Dermis blood vessel endothelial cell (primary cell): Measurements from ENCODE around the gene PCDH18. TPM values are rescaled to one million over a fixed set of nuclear protein-coding genes. Genes with fewer than 3 reads are reported as not detected.
"Not testable (repeated sequence)": the region's sequence is repeated elsewhere in the genome, so short reads cannot be mapped to it uniquely, and the experiment has no call there.

Experiments
- DNase-seq: peaks from one replicate; pipeline ENCODE4 v3.0.0; 2010
- total RNA-seq: library from RNA; depleted of rRNA; stranded (reverse); fragments of >200 nt; gene quantifications from 2 replicates; pipeline ENCODE4 v1.2.3, GENCODE V29; 2014

Gene PCDH18, protein sequence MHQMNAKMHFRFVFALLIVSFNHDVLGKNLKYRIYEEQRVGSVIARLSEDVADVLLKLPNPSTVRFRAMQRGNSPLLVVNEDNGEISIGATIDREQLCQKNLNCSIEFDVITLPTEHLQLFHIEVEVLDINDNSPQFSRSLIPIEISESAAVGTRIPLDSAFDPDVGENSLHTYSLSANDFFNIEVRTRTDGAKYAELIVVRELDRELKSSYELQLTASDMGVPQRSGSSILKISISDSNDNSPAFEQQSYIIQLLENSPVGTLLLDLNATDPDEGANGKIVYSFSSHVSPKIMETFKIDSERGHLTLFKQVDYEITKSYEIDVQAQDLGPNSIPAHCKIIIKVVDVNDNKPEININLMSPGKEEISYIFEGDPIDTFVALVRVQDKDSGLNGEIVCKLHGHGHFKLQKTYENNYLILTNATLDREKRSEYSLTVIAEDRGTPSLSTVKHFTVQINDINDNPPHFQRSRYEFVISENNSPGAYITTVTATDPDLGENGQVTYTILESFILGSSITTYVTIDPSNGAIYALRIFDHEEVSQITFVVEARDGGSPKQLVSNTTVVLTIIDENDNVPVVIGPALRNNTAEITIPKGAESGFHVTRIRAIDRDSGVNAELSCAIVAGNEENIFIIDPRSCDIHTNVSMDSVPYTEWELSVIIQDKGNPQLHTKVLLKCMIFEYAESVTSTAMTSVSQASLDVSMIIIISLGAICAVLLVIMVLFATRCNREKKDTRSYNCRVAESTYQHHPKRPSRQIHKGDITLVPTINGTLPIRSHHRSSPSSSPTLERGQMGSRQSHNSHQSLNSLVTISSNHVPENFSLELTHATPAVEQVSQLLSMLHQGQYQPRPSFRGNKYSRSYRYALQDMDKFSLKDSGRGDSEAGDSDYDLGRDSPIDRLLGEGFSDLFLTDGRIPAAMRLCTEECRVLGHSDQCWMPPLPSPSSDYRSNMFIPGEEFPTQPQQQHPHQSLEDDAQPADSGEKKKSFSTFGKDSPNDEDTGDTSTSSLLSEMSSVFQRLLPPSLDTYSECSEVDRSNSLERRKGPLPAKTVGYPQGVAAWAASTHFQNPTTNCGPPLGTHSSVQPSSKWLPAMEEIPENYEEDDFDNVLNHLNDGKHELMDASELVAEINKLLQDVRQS
- 0.19 and 1.7 TPM in 2 replicates for total RNA-seq

DNA sequence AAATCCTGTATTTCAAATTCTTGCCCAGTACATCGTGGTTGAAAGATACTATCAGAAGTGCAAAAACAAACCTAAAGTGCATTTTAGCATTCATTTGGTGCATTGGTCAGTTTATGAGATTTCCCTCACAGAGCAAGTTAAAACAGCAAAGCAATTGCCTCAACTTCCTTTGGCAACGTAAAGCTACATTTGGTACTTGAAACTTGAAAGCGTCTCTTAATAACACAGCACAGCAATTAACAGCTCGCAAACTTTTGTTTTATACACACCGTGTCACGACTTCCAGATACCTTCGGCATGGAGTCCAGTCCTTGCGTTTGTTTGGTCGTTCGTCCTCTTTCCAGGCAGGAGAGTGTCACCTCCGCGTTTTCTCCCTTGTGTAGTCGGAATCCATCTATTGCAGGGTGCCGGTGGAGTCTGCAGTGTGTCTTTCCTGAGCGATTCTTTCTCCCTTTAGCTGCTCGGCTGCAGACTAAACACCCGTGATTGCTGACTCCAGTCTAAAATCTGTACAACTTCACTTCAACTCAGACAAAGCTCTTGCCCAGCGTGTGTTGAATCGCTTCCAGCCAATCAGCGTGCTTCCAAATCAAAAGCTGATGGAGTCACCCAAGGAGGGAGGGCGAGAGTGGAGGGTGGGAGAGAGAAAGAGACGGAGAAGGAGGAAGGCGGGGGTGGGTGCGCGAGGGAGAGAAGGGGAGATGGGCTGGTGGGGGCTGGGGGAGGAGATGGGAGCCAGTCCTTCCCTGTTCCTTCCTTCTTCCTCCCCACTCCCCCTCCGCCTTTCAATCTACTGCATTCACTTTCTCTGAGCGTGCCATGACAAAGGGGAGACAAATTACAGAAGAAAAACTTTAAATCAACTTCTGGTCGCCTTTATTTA, at the start of gene PCDH18:
Gene PCDH18, minus strand, starts transcription at position 509 of the 883 bp plus-strand sequence. Its CDS starts 406 bp downstream, at position 103.
- DNase-seq: no peak

DNA sequence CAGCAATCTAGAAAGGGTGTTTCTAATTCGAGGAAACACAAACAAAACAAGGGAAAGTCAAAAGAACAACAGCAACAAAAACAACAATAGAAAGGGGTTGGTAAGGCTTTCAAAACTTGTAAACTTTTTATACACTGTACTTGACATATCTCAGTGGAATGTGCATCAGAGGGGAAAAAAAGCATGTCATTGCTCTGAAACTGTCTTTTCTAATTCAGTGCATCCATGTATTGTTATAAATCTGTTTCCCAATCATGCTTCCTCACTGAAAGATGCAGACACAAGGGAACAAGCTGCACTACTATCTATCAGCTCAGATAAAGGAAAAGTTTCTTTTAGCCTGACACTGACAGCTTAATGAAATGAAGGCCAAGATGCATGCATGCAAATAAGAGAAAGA, 44.2 kb upstream of the PCDH18 start:
- DNase-seq: no peak

DNA sequence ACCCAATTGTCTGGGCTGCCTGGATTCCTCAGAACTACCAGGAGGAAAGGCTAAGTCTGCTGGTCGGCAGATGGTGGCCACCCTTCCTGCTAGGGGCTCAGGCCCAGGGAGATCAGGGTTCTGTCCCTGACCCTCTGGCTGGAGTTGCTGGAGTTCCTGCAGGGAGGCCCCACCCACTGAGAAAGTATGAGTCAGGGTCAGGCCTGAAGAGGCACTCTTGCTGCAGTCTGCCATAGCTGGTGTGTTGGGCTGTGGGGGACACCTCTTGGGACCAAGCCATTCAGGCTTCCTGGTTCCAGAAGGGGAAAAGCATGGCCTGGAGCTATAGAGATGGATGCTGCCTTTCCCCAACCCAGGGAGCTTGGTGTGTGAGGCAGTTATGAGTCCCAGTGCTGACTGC, 40.4 kb upstream of the PCDH18 start:
- DNase-seq: no peak

DNA sequence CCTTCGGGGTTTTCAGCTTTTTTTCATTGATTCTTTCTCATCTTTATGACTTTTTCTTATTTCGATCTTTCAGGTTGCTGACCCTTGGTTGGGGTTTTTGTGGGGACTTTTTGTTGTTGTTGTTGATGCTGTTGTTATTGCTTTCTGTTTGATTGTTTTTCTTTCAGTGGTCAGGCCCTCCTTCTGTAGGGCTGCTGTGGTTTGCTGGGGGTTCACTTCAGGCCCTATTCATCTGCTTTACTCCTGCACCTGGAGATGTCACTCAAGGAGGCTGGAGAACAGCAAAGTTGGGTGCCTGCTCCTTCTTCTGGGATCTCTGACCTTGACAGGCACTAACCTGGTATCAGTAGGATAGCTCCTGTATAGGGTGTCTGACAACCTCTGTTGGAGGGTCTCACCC, 39.9 kb upstream of the PCDH18 start:
- DNase-seq: no peak

DNA sequence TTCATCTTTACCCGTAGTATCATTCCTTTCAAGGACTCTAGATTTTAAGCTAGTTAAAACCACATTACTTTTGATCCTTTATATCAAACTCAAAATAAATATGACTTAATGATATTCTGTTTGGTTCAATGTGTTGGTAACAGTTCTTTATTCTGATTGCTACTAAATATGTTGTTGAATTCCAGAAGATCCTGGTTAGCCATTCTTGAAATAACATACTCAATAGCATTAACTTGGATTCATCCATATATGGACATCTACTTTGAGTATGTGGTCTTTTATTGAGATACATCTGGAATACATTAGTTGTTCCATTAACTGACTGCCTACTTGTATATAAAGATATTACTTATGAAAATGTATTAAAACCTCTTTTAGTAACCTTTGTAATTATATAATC, 27.5 kb upstream of the PCDH18 start:
- DNase-seq: no peak

DNA sequence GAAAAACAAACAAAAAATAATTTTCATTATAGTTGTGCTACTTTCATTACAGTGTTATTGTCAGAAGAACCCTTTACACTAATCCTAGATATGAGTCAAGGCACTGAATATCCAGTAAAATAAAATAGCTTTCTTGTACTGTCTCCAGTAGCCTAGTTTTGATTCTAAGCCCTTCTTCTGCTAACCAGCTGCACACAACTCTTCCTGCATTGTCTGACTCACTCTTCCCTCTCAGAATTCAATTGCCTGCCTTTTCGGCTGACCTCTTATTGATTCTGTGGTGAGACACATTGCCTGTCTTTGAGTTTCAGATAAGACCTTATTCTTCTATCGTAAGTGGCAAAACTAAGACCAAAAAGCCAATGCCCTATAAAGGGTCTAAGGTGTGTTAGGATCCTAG, 26.7 kb upstream of the PCDH18 start:
- no peak for DNase-seq

DNA sequence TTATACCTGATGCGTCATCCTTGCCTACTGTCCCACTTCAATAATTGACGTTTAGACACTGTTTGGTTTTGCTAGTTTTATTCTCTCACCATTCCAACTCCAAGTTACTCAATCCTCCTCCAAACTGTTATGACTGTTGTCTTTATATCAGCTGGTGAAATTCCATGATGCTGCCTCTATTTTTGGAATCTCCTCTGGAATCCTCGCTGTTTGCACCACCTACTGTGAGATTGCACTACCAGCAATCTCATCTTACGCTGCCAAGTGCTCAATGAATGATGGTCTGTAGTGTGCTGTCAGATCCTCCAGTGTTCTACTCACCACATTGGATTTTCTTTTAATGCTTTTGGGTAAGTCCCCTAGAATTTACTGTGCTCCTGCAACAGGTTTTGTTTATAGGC, 13.2 kb upstream of the PCDH18 start:
- DNase-seq: no peak

DNA sequence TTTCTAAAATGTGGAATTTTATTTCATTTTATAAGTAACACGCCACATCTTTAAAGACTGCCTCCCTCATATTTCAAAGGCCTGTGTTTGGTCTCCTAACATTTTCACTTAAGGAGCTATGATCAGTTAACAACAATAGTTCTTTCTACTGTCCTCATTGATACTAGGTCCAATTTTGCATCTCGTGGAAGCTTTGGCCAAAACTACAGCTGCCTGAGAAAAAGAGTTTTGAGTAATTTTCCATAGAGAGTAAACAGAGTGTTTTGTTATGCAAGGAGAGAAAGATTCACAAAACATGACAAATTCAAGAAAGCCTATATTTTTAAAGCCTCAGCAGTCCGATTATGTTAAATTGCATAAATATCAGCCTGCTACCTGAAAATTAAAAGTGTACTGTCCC, 11.4 kb upstream of the PCDH18 start:
- no peak for DNase-seq

DNA sequence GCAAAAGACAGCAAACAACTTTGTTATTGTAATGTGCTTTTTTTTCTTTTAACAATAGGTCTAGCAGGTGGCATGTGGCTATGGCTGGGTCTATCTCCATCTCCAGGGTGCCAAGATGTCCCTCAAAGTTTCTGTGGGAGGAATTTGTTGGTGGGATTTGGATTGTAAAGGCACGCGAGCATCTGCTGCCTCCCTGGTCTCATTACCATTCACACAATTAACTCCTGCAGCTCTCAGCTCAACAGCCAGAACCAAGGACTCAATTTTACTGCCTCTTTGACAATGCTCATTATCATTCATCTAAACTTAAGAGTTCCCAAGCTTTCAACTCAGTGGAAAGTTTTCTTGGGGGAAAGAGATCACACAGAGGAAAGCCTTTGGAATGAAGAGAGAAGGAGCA, 10.9 kb upstream of the PCDH18 start:
- no peak for DNase-seq

DNA sequence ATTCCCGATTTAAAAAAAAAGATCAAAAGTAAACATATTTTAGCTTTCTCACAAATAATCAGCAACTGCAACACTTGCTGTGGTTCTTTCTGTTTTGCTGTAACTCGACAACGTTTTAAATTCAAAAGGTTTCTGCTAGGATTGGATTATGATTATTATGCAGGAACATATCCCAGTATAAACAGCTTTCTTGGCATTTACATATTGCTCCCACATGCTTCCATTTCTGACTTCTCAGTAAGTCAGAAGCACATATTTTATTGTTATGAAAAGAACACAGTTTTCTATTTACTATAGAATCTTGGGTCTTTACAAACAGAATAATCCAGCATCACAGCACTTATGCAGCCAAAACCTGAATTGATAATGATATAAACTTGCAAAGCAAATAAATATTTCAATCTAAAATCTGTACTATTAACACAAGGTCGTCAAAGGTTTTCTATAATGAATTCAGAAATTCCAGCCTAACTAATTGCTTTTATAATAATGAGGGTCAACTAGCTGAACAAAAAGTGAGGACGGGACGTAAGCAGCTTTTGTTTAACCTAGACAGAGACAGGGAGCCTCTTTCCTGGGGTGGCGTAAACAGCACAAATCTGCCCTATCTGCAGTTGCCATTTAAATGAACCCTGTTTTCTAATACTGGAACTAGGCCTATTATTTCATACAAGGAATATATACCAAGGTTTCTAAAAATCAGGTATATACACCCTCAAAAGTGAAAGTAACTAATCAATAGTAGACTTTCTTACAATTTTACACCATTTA, 9.8 kb upstream of the PCDH18 start:
- no peak for DNase-seq

DNA sequence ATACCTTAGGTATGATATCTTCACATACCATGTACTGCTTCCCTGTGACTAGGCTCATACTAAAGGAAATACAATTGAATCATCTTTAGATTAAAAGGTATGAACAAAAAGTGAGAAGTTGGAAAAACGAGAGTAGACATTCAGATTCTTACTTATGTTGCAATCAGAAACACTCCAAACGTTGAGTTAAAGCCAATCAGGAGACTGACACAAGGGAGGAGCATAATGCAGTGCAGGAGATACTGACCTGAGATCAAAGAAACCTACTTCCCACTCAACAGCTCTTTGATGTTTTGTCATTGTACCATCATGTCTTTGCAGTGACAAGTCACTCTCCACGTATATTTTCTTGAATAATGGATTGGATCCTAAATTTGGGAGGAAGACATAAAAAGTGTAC, 8.9 kb upstream of the PCDH18 start:
- no peak for DNase-seq

DNA sequence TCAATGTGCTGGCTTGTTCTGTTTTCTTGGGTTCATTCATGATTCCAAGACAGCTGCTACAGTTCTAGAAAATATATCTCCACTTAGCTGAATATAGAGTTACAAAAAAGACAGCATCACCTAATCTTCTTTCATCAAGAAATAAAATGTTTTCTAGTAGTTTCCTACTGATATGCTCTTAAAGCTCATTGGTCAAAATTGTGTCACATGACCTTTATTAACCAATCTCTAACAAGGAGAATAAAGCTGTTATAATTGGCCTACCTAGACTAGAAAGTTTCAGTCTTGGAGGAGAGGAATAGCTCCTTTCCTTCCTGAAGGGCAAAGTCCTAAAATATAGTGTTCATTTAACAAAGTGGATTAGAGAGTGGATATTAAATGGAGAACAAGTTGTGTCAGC, 8.1 kb upstream of the PCDH18 start:
- DNase-seq: no peak

DNA sequence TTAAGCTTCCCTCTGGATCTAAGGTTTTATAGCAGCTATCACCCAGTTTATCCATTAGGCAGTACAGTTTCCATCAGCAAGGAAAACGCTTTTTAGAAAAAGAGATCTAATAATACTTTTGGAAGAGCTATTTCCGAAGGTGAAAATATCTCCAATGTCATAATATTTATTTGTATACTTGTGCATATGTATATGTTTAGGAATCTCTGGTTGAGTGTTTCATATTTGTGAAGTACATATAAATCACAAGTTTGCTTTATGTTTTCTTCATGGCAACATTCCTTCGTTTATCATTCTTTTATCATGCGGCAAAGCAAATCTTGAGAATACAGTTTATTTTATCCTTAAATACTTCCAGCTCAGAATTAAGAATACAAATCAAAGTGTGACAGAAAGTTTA, 6.2 kb upstream of the PCDH18 start:
- DNase-seq: no peak

DNA sequence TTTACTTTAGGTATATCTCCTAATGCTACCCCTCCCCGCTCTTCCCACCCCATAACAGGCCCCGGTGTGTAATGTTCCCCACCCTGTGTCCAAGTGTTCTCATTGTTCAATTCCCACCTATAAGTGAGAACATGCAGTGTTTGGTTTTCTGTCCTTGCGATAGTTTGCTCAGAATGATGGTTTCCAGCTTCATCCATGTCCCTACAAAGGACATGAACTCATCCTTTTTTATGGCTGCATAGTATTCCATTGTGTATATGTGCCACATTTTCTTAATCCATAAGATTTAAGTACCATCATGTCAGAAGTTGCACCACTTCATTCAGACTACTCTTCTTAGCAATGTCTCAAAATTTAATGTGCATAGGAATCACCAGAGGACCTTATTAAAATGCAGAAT, 5.5 kb upstream of the PCDH18 start:
- not testable (repeated sequence) for DNase-seq

DNA sequence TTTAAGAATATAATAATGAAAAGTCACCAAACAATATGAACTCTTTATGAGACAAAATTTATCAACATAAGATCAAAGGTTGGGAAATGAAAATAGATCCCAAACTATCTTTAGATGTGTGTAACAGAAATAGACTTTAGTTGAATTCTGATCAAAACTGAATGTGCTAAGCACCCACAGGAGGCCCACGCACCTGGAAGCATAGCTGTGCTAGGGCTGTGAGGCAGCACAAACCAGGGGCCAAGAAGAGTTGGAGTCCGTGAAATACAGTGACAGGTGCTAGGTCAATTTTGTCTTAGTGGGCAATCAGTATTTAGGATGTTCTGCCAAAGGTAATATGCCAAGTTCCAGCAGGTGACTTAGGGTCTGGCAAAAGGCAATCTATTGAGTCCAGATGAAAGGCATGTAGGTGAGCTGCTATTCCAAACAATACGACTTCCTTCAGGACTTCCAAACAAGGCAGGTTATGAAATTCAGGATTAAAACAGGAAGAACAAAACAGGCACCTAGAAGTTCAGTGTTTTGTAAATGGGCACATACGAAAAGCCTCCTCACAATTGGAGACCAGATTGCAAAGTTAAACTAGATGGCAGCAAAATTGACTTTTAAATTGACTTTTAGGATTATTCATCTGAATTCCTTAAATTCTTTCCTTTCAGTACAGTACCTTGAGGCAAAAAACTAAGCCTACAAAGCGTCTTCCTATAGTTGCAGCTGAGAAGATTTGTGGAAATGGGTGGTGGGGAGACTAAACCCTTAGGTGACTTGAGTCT, 4.7 kb upstream of the PCDH18 start:
- DNase-seq: no peak

DNA sequence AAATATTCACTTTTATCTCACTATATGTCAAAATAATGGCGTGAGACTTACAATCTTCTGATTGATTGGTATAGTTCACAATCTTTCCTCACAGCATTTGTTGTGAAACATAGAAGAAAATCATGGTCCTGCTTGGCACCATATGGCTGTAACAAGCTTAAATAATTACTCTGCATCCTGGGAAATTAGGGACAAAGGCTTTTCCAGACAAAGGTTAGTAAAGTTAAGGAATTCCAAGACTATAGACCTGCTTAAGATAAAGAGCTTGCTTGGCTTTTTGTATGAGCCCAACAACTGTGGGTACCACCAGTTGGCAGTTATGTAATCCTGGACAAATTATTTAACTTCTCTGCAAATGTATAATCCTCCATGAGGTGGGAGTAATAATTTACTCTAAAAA, 3.4 kb upstream of the PCDH18 start:
- no peak for DNase-seq

DNA sequence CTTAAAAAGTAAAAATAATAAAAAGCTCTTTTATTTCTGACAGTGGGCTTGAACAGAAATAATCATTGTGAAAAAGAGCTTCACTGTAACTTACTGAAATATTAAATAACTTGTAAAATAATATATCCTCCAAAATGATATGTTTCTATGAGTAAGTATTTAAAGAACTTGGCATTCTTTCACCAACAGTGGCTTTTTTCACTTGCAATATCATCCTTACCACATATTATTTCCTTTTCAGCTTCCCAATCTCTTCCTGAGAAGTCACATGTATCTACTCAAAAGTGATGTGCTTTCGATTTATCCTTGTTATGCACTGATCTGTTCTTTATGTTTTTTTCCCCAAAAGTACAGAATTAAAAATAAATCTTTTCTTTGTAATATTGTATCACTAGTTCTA, 2.2 kb upstream of the PCDH18 start:
- no peak for DNase-seq

DNA sequence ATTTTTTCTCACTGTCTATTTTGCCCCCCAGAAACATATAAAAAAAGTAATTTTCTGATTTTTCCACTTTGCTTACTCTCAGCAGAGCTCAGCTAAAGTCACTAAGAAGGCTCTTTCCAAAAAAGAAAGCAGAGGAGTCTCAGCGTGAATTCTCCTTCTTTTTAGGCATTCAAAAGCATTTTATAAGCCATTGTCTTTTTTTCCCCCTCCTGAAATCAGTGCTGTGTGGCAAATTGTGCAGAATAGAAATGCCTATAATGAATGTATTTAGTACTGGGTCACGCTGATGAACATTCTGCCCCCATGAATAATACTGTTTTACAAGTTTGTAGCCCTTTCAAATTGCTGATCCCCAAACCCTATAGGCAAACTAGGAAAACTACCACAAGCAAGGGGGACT, 1.6 kb upstream of the PCDH18 start:
- no peak for DNase-seq

DNA sequence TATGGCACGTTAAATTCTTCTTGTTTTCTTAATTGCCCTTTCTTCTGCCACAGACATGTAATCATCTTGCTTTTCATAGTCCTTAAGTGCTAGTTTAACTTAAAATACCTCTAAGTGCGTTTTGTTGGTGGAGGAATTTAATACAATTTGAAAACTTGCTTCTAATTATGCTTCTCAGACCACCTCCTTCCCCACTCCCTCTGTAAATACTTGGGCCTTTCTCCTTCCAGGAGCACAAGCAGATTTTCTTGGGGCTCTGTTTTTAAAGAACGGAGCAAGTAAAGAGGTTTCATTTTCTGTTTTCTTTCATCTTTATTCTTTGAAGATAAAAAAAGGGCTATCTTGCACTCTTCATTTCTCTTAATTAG, 559 bp upstream of the PCDH18 start:
- no peak for DNase-seq

DNA sequence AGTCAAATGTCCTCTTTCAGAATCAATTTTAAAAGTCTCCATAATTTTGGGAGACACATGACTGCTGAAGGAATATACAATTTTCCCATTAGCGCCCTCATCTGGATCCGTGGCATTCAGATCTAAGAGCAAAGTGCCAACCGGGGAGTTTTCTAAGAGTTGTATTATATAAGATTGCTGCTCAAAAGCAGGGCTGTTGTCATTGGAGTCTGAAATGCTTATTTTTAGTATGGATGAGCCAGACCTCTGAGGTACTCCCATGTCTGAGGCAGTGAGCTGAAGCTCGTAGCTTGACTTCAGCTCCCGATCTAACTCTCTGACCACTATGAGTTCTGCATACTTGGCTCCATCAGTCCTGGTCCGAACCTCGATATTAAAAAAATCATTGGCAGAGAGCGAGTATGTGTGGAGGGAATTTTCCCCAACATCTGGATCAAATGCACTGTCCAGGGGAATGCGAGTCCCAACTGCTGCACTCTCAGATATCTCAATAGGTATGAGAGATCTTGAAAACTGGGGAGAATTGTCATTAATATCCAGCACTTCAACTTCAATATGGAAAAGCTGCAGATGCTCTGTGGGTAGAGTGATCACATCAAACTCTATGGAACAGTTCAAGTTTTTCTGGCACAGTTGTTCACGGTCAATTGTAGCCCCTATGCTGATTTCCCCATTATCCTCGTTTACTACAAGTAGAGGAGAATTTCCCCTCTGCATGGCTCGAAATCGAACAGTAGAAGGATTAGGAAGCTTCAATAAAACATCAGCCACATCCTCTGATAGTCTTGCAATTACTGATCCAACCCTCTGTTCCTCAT, 917 bp downstream of the PCDH18 start:
- no peak for DNase-seq
